GM12878 (cell line): ENCODE measurements around the gene ZBTB16. TPM values are rescaled to one million over a fixed set of nuclear protein-coding genes. Genes with fewer than 3 reads are reported as not detected.

Experiments used
- ATAC-seq: fragments of 200-7000 bp; cut with Tn5 transposase; 3 replicates; pipeline ENCODE4 v1.9.1; 2020; ENCODE audit warnings: mild to moderate bottlenecking, moderate library complexity
- BruUV-seq: library from RNA; stranded (reverse); fragments of 400-500 nt; replicated peaks from 2 replicates; lab custom pipeline; 2021; lab: Mats Ljungman, UMichigan
- CTCF ChIA-PET: fragments of 300-600 bp; sonication (Branson Sonifier 250); formaldehyde crosslinking; extraction: SDS; loops from one replicate; lab custom pipeline; 2021; ENCODE audit warnings: inconsistent platforms; lab: Yijun Ruan, JAX
- POLR2A ChIA-PET: fragments of 350-600 bp; formaldehyde crosslinking; extraction: SDS; loops from one replicate; lab custom pipeline; 2021; ENCODE audit warnings: inconsistent platforms; lab: Charles Lee
- RAD21 ChIA-PET: fragments of 300-600 bp; sonication (Branson Sonifier 250); formaldehyde crosslinking; loops from one replicate; lab custom pipeline; 2023; ENCODE audit warnings: antibody characterized with exemption; ENCODE audit not compliant: unreplicated experiment; lab: Charles Lee
- SMC1A ChIA-PET: fragments of 300-600 bp; sonication (Branson Sonifier 250); formaldehyde crosslinking; loops from one replicate; lab custom pipeline; 2023; ENCODE audit not compliant: unreplicated experiment, uncharacterized antibody; lab: Charles Lee
- DNase-seq: peaks from one replicate; pipeline ENCODE4 v3.0.0-alpha.2; 2011; ENCODE audit warnings: low read depth, low spot score
- FAIRE-seq: peaks from 3 replicates; lab custom pipeline; 2011; peaks lifted over from hg19 to GRCh38; lab: Jason Lieb, UNC
- H2AFZ ChIP-seq: 2 replicates; pipeline ENCODE4 v1.6.0; 2011; ENCODE audit warnings: low read depth, low read length, control low read depth; ENCODE audit not compliant: control insufficient read depth
- H3K27ac ChIP-seq: 2 replicates; pipeline ENCODE4 v1.5.1; 2011; ENCODE audit warnings: control low read depth; ENCODE audit not compliant: control insufficient read depth, insufficient read depth
- H3K27me3 ChIP-seq, 2 experiments: replicated peaks in 1 of 2; 2 replicates each; pipeline versions ENCODE4 v1.6.0 to v1.6.1; 2011; ENCODE audit warnings: low read length in 1 of 2; ENCODE audit not compliant: control insufficient read depth in 2 of 2, insufficient read depth in 2 of 2
- H3K36me3 ChIP-seq, 2 experiments: 2 replicates each; pipeline ENCODE4 v1.5.1; 2011; ENCODE audit warnings: low read length in 1 of 2; ENCODE audit not compliant: control insufficient read depth in 2 of 2, insufficient read depth in 2 of 2
- H3K4me1 ChIP-seq: 2 replicates; pipeline ENCODE4 v1.6.1; 2011; ENCODE audit warnings: mild to moderate bottlenecking, low read length, moderate library complexity, mixed read lengths; ENCODE audit not compliant: control insufficient read depth, insufficient read depth
- H3K4me2 ChIP-seq: 2 replicates; pipeline ENCODE4 v1.6.0; 2011; ENCODE audit warnings: control low read depth; ENCODE audit not compliant: control insufficient read depth, insufficient read depth
- H3K4me3 ChIP-seq: fragments of 200-600 bp; sonication (generic); 2 replicates; pipeline ENCODE4 v1.5.1; 2016
- H3K79me2 ChIP-seq: 2 replicates; pipeline ENCODE4 v1.6.0; 2011; ENCODE audit warnings: low read length; ENCODE audit not compliant: control insufficient read depth, insufficient read depth
- H3K9ac ChIP-seq: 2 replicates; pipeline ENCODE4 v1.8.0; 2011; ENCODE audit warnings: low read length, control low read depth, mixed read lengths; ENCODE audit not compliant: control insufficient read depth, insufficient read depth
- H3K9me3 ChIP-seq: replicated peaks from 3 replicates; pipeline ENCODE4 v1.5.1; 2011; ENCODE audit warnings: mild to moderate bottlenecking, low read length; ENCODE audit not compliant: control insufficient read depth, insufficient read depth
- H4K20me1 ChIP-seq: 2 replicates; pipeline ENCODE4 v1.6.0; 2011; ENCODE audit not compliant: control insufficient read depth, insufficient read depth
- ATF7 ChIP-seq: fragments of 450-650 bp; IDR thresholded peaks from 2 replicates; pipeline ENCODE4 v1.6.1; 2016; ENCODE audit warnings: low read depth, mild to moderate bottlenecking
- CHD4 ChIP-seq: fragments of 200-600 bp; sonication (generic); IDR thresholded peaks from 2 replicates; pipeline ENCODE4 v1.6.1; 2016; ENCODE audit warnings: mild to moderate bottlenecking
- E2F4 ChIP-seq: IDR thresholded peaks from 2 replicates; pipeline ENCODE4 v1.6.1; 2012; ENCODE audit warnings: low read depth, low read length, improper control_type of control experiment
- EGR1 ChIP-seq, 2 experiments: IDR thresholded peaks; 1 replicate in 1 of 2; 2 replicates in 1 of 2; pipeline ENCODE4 v1.6.1; 2011 to 2012; ENCODE audit warnings: low read depth in 2 of 2, low read length in 2 of 2, borderline replicate concordance in 1 of 2, mild to moderate bottlenecking in 1 of 2, moderate library complexity in 1 of 2
- FOXK2 ChIP-seq: fragments of 450-650 bp; IDR thresholded peaks from 2 replicates; pipeline ENCODE4 v1.6.1; 2017; ENCODE audit warnings: mild to moderate bottlenecking, moderate library complexity
- IRF5 ChIP-seq: fragments of 450-650 bp; IDR thresholded peaks from 2 replicates; pipeline ENCODE4 v1.6.1; 2017; ENCODE audit warnings: borderline replicate concordance
- MTA3 ChIP-seq: IDR thresholded peaks from 2 replicates; pipeline ENCODE4 v1.6.1; 2012; ENCODE audit warnings: low read length, inconsistent platforms, borderline replicate concordance
- RBBP5 ChIP-seq: fragments of 200-600 bp; sonication (generic); conservative IDR thresholded peaks from 2 replicates; pipeline ENCODE4 v1.6.1; 2016
- RUNX3 ChIP-seq: IDR thresholded peaks from 2 replicates; pipeline ENCODE4 v1.6.1; 2012; ENCODE audit warnings: low read length, inconsistent platforms
- SMC3 ChIP-seq: IDR thresholded peaks from 2 replicates; pipeline ENCODE4 v1.6.1; 2011; ENCODE audit warnings: low read length, improper control_type of control experiment, borderline replicate concordance
- SREBF1 ChIP-seq: IDR thresholded peaks from 2 replicates; pipeline ENCODE4 v1.6.1; 2012; ENCODE audit warnings: mild to moderate bottlenecking, low read length
- TCF3 ChIP-seq: IDR thresholded peaks from 2 replicates; pipeline ENCODE4 v1.6.1; 2012; ENCODE audit warnings: low read depth, mild to moderate bottlenecking, low read length, borderline replicate concordance; ENCODE audit not compliant: insufficient read depth
- TCF7 ChIP-seq: IDR thresholded peaks from 2 replicates; pipeline ENCODE4 v1.6.1; 2014; ENCODE audit warnings: antibody characterized with exemption, borderline replicate concordance
- ZBED1 ChIP-seq: IDR thresholded peaks from 2 replicates; pipeline ENCODE4 v1.6.1; 2016; ENCODE audit warnings: borderline replicate concordance
- ZNF207 ChIP-seq: fragments of 450-650 bp; IDR thresholded peaks from 2 replicates; pipeline ENCODE4 v1.6.1; 2014; ENCODE audit warnings: antibody characterized with exemption, mild to moderate bottlenecking, borderline replicate concordance
- ZNF274 ChIP-seq: IDR thresholded peaks from one replicate; pipeline ENCODE4 v1.8.0; 2011; ENCODE audit not compliant: insufficient read length, insufficient read depth
- WGBS: methylation state at CpG from one replicate; pipeline ENCODE4 v1.1.6; 2016; ENCODE audit warnings: low lambda C conversion rate; ENCODE audit not compliant: insufficient replicate concordance, insufficient coverage; ENCODE audit errors: missing lambda C conversion rate; 5-methylcytosine and 5-hydroxymethylcytosine counted together
- in situ Hi-C: fragments of 300-500 bp; cut with MboI; formaldehyde crosslinking; loops from 9 replicates; pipeline ENCODE4 v1.14.3; 2018; ENCODE audit warnings: mixed read lengths
- intact Hi-C: fragments of 100-400 bp; cut with micrococcal nuclease; formaldehyde crosslinking; loops from one replicate; pipeline ENCODE4 v1.14.2; 2022; ENCODE audit not compliant: unreplicated experiment
- polyA plus RNA-seq, 11 experiments: library from polyadenylated mRNA; depleted of rRNA in 4 of 11; unstranded in 6 of 11; stranded (reverse) in 5 of 11; fragments of >200 nt; fragmentation: Nextera tagmentation in 4 of 11; fragmentation: Illumina TruSeq in 1 of 11; extraction: Ambion mirVana in 4 of 11; extraction: Trizol in 1 of 11; gene quantifications; 1 replicate in 1 of 11; 2 replicates in 10 of 11; pipeline versions ENCODE4 v1.2.1 to v1.2.3, GENCODE V29; 2011 to 2016; ENCODE audit warnings: inconsistent platforms in 2 of 11, missing spikeins in 2 of 11, low read depth in 1 of 11
- total RNA-seq, 4 experiments: library from RNA; depleted of rRNA in 3 of 4; stranded (reverse); fragments of >200 nt in 3 of 4; fragmentation: Illumina TruSeq in 1 of 4; extraction: Trizol in 1 of 4; gene quantifications; 2 replicates each; pipeline versions ENCODE4 v1.2.1 to v1.2.3, GENCODE V29; 2013 to 2021

ZBTB16 gene
- total and polyA plus RNA-seq, 10 of the 15 experiments (the other 5 are each of a cell fraction or from before 2014, with no cell fraction given): 0.38 TPM; not detected in 9

GRCh38 chr11:114153224-114153623, 93.7 kb downstream of the ZBTB16 start (continued):
- TF ChIP-seq ZNF274 (no peak), TCF7 (no peak), CHD4 (no peak)

GRCh38 chr11:114154271-114155047, 94.9 kb downstream of the ZBTB16 start:
- in situ Hi-C loops (no loop called here), intact Hi-C loops (loop anchor here (5.0 kb wide), 1 partner anchor 48 kb away; no protein-coding TSS in a partner anchor)
- FAIRE-seq (no peak), ATAC-seq (no peak), DNase-seq (no peak)
- Histone ChIP-seq H3K36me3 (no peaks in the 10 kb centered on the region), H3K27me3 (no peaks in the 10 kb centered on the region), H4K20me1 (no peaks in the 10 kb centered on the region), H3K4me2 (no peak overlapping the region), H3K9ac (no peak overlapping the region), H2AFZ (no peak overlapping the region), H3K27ac (no peak overlapping the region), H3K9me3 (no peaks in the 10 kb centered on the region), H3K4me3 (no peak overlapping the region), H3K79me2 (no peaks in the 10 kb centered on the region), H3K4me1 (no peaks in the 10 kb centered on the region)
- RAD21 ChIA-PET: no interaction called here
- no TSS peak for BruUV-seq
- SMC1A ChIA-PET: no interaction called here
- POLR2A ChIA-PET: no interaction called here
- WGBS: 4% methylated on average over 5 of the region's 5 CpGs
- CTCF ChIA-PET: no interaction called here
- TF ChIP-seq SMC3 (no peak), SREBF1 (no peak), RBBP5 (no peak)

- Histone ChIP-seq H3K27me3 (no peaks in the 10 kb centered on the region), H4K20me1 (no peaks in the 10 kb centered on the region), H3K36me3 (no peaks in the 10 kb centered on the region), H3K27ac (no peak overlapping the region), H2AFZ (no peak overlapping the region), H3K4me3 (no peak overlapping the region), H3K79me2 (no peaks in the 10 kb centered on the region), H3K4me1 (peaks cover 3% of the 10 kb centered on the region; the same call in 1 of the 2 replicates), H3K4me2 (no peak overlapping the region), H3K9ac (no peak overlapping the region), H3K9me3 (no peaks in the 10 kb centered on the region)
- SMC1A ChIA-PET: no interaction called here
- RAD21 ChIA-PET: no interaction called here
- no peak for ATAC-seq
- WGBS: 32% methylated on average over 15 of the region's 15 CpGs
- in situ Hi-C loops: no loop called here
- intact Hi-C loops: no loop called here
- no peak for DNase-seq
- no TSS peak for BruUV-seq
- POLR2A ChIA-PET: no interaction called here
- no peak for FAIRE-seq
- CTCF ChIA-PET: interaction anchor here (0.5 kb wide), 1 partner anchor 37 kb away, joined by 3 read pairs; no protein-coding TSS in a partner anchor
- TF ChIP-seq ZNF207 (no peak), MTA3 (no peak), ATF7 (no peak), E2F4 (no peak), FOXK2 (no peak), TCF3 (no peak), EGR1 (IDR thresholded peaks at IDR 0.05; ENCODE audit: borderline replicate concordance in 1 of 2, low read depth in 2 of 2, low read length in 2 of 2) (no peak), ZBED1 (no peak), RUNX3 (no peak), IRF5 (no peak)
Observed at GRCh38 chr11:114155116-114155515, 95.6 kb downstream of the ZBTB16 start.
